GM12878 (cell line): Measurements from ENCODE around the gene PI16. TPM values are rescaled to one million over a fixed set of nuclear protein-coding genes. Genes with fewer than 3 reads are reported as not detected.

Source experiments
- ATAC-seq: fragments of 200-7000 bp; cut with Tn5 transposase; 3 replicates; pipeline ENCODE4 v1.9.1; 2020; ENCODE audit warnings: mild to moderate bottlenecking, moderate library complexity
- BruUV-seq: library from RNA; stranded (reverse); fragments of 400-500 nt; replicated peaks from 2 replicates; lab custom pipeline; 2021; lab: Mats Ljungman, UMichigan
- CTCF ChIA-PET: fragments of 300-600 bp; sonication (Branson Sonifier 250); formaldehyde crosslinking; extraction: SDS; loops from one replicate; lab custom pipeline; 2021; ENCODE audit warnings: inconsistent platforms; lab: Yijun Ruan, JAX
- POLR2A ChIA-PET: fragments of 350-600 bp; formaldehyde crosslinking; extraction: SDS; loops from one replicate; lab custom pipeline; 2021; ENCODE audit warnings: inconsistent platforms; lab: Charles Lee
- RAD21 ChIA-PET: fragments of 300-600 bp; sonication (Branson Sonifier 250); formaldehyde crosslinking; loops from one replicate; lab custom pipeline; 2023; ENCODE audit warnings: antibody characterized with exemption; ENCODE audit not compliant: unreplicated experiment; lab: Charles Lee
- SMC1A ChIA-PET: fragments of 300-600 bp; sonication (Branson Sonifier 250); formaldehyde crosslinking; loops from one replicate; lab custom pipeline; 2023; ENCODE audit not compliant: unreplicated experiment, uncharacterized antibody; lab: Charles Lee
- DNase-seq: peaks from one replicate; pipeline ENCODE4 v3.0.0-alpha.2; 2011; ENCODE audit warnings: low read depth, low spot score
- FAIRE-seq: peaks from 3 replicates; lab custom pipeline; 2011; peaks lifted over from hg19 to GRCh38; lab: Jason Lieb, UNC
- H2AFZ ChIP-seq: 2 replicates; pipeline ENCODE4 v1.6.0; 2011; ENCODE audit warnings: low read depth, low read length, control low read depth; ENCODE audit not compliant: control insufficient read depth
- H3K27ac ChIP-seq: 2 replicates; pipeline ENCODE4 v1.5.1; 2011; ENCODE audit warnings: control low read depth; ENCODE audit not compliant: control insufficient read depth, insufficient read depth
- H3K27me3 ChIP-seq, 2 experiments: replicated peaks in 1 of 2; 2 replicates each; pipeline versions ENCODE4 v1.6.0 to v1.6.1; 2011; ENCODE audit warnings: low read length in 1 of 2; ENCODE audit not compliant: control insufficient read depth in 2 of 2, insufficient read depth in 2 of 2
- H3K36me3 ChIP-seq, 2 experiments: 2 replicates each; pipeline ENCODE4 v1.5.1; 2011; ENCODE audit warnings: low read length in 1 of 2; ENCODE audit not compliant: control insufficient read depth in 2 of 2, insufficient read depth in 2 of 2
- H3K4me1 ChIP-seq: 2 replicates; pipeline ENCODE4 v1.6.1; 2011; ENCODE audit warnings: mild to moderate bottlenecking, low read length, moderate library complexity, mixed read lengths; ENCODE audit not compliant: control insufficient read depth, insufficient read depth
- H3K4me2 ChIP-seq: 2 replicates; pipeline ENCODE4 v1.6.0; 2011; ENCODE audit warnings: control low read depth; ENCODE audit not compliant: control insufficient read depth, insufficient read depth
- H3K4me3 ChIP-seq: fragments of 200-600 bp; sonication (generic); 2 replicates; pipeline ENCODE4 v1.5.1; 2016
- H3K79me2 ChIP-seq: 2 replicates; pipeline ENCODE4 v1.6.0; 2011; ENCODE audit warnings: low read length; ENCODE audit not compliant: control insufficient read depth, insufficient read depth
- H3K9ac ChIP-seq: 2 replicates; pipeline ENCODE4 v1.8.0; 2011; ENCODE audit warnings: low read length, control low read depth, mixed read lengths; ENCODE audit not compliant: control insufficient read depth, insufficient read depth
- H3K9me3 ChIP-seq: replicated peaks from 3 replicates; pipeline ENCODE4 v1.5.1; 2011; ENCODE audit warnings: mild to moderate bottlenecking, low read length; ENCODE audit not compliant: control insufficient read depth, insufficient read depth
- H4K20me1 ChIP-seq: 2 replicates; pipeline ENCODE4 v1.6.0; 2011; ENCODE audit not compliant: control insufficient read depth, insufficient read depth
- ASH2L ChIP-seq: fragments of 300-600, 200-600 bp; sonication (generic); IDR thresholded peaks from 2 replicates; pipeline ENCODE4 v1.6.1; 2017; ENCODE audit warnings: low read depth, mild to moderate bottlenecking, borderline replicate concordance
- BCL3 ChIP-seq: IDR thresholded peaks from 2 replicates; pipeline ENCODE4 v1.6.1; 2011; ENCODE audit warnings: borderline replicate concordance, low read depth, mild to moderate bottlenecking, moderate library complexity, low read length; ENCODE audit not compliant: insufficient read depth, poor library complexity, severe bottlenecking
- CEBPB ChIP-seq, 2 experiments: fragments of 150-350 bp in 1 of 2; IDR thresholded peaks; 2 replicates each; pipeline ENCODE4 v1.6.1; 2012 to 2014; ENCODE audit warnings: low read depth in 2 of 2, low read length in 2 of 2, borderline replicate concordance in 1 of 2, inconsistent platforms in 1 of 2
- DPF2 ChIP-seq: fragments of 450-650 bp; IDR thresholded peaks from 2 replicates; pipeline ENCODE4 v1.6.1; 2017; ENCODE audit warnings: mild to moderate bottlenecking
- EP300 ChIP-seq, 2 experiments: fragments of 150-350 bp in 1 of 2; IDR thresholded peaks; 2 replicates each; pipeline ENCODE4 v1.6.1; 2011 to 2012; ENCODE audit warnings: low read depth in 2 of 2, low read length in 2 of 2, borderline replicate concordance in 1 of 2, improper control_type of control experiment in 1 of 2, inconsistent platforms in 1 of 2; ENCODE audit not compliant: control insufficient read depth in 1 of 2
- HCFC1 ChIP-seq: fragments of 150-350 bp; IDR thresholded peaks from 2 replicates; pipeline ENCODE4 v1.6.1; 2014; ENCODE audit warnings: low read length
- IRF4 ChIP-seq: IDR thresholded peaks from 2 replicates; pipeline ENCODE4 v1.6.1; 2011; ENCODE audit warnings: low read depth, low read length
- KLF5 ChIP-seq: fragments of 450-650 bp; IDR thresholded peaks from 2 replicates; pipeline ENCODE4 v1.6.1; 2014; ENCODE audit warnings: mild to moderate bottlenecking; ENCODE audit not compliant: partially characterized antibody
- MLLT1 ChIP-seq: fragments of 450-650 bp; IDR thresholded peaks from 2 replicates; pipeline ENCODE4 v1.6.1; 2016; ENCODE audit warnings: mild to moderate bottlenecking
- NFYA ChIP-seq: IDR thresholded peaks from 2 replicates; pipeline ENCODE4 v1.6.1; 2011; ENCODE audit warnings: low read depth, mild to moderate bottlenecking, low read length, improper control_type of control experiment, borderline replicate concordance
- NR2C1 ChIP-seq: fragments of 450-650 bp; IDR thresholded peaks from 2 replicates; pipeline ENCODE4 v1.6.1; 2017; ENCODE audit warnings: antibody characterized with exemption, mild to moderate bottlenecking, moderate library complexity
- RAD51 ChIP-seq: fragments of 450-650 bp; IDR thresholded peaks from 2 replicates; pipeline ENCODE4 v1.6.1; 2016; ENCODE audit warnings: moderate library complexity, mild to moderate bottlenecking, inconsistent platforms
- RB1 ChIP-seq: fragments of 450-650 bp; formaldehyde crosslinking; IDR thresholded peaks from 2 replicates; pipeline ENCODE4 v1.6.1; 2017; ENCODE audit warnings: mild to moderate bottlenecking, borderline replicate concordance
- RFX5 ChIP-seq: IDR thresholded peaks from 2 replicates; pipeline ENCODE4 v1.6.1; 2011; ENCODE audit warnings: low read depth, low read length, improper control_type of control experiment
- SREBF1 ChIP-seq: IDR thresholded peaks from 2 replicates; pipeline ENCODE4 v1.6.1; 2012; ENCODE audit warnings: mild to moderate bottlenecking, low read length
- ZNF207 ChIP-seq: fragments of 450-650 bp; IDR thresholded peaks from 2 replicates; pipeline ENCODE4 v1.6.1; 2014; ENCODE audit warnings: antibody characterized with exemption, mild to moderate bottlenecking, borderline replicate concordance
- WGBS: methylation state at CpG from one replicate; pipeline ENCODE4 v1.1.6; 2016; ENCODE audit warnings: low lambda C conversion rate; ENCODE audit not compliant: insufficient replicate concordance, insufficient coverage; ENCODE audit errors: missing lambda C conversion rate; 5-methylcytosine and 5-hydroxymethylcytosine counted together
- in situ Hi-C: fragments of 300-500 bp; cut with MboI; formaldehyde crosslinking; loops from 9 replicates; pipeline ENCODE4 v1.14.3; 2018; ENCODE audit warnings: mixed read lengths
- intact Hi-C: fragments of 100-400 bp; cut with micrococcal nuclease; formaldehyde crosslinking; loops from one replicate; pipeline ENCODE4 v1.14.2; 2022; ENCODE audit not compliant: unreplicated experiment
- polyA plus RNA-seq, 11 experiments: library from polyadenylated mRNA; depleted of rRNA in 4 of 11; unstranded in 6 of 11; stranded (reverse) in 5 of 11; fragments of >200 nt; fragmentation: Nextera tagmentation in 4 of 11; fragmentation: Illumina TruSeq in 1 of 11; extraction: Ambion mirVana in 4 of 11; extraction: Trizol in 1 of 11; gene quantifications; 1 replicate in 1 of 11; 2 replicates in 10 of 11; pipeline versions ENCODE4 v1.2.1 to v1.2.3, GENCODE V29; 2011 to 2016; ENCODE audit warnings: inconsistent platforms in 2 of 11, missing spikeins in 2 of 11, low read depth in 1 of 11
- total RNA-seq, 4 experiments: library from RNA; depleted of rRNA in 3 of 4; stranded (reverse); fragments of >200 nt in 3 of 4; fragmentation: Illumina TruSeq in 1 of 4; extraction: Trizol in 1 of 4; gene quantifications; 2 replicates each; pipeline versions ENCODE4 v1.2.1 to v1.2.3, GENCODE V29; 2013 to 2021
- TF ChIP-seq, protein P1 (sequence below): fragments of 450-650 bp; IDR thresholded peaks from 2 replicates; pipeline ENCODE4 v1.6.1; 2014; ENCODE audit warnings: mild to moderate bottlenecking
- TF ChIP-seq, protein P2 (sequence below): fragments of 450-650 bp; IDR thresholded peaks from 2 replicates; pipeline ENCODE4 v1.6.1; 2017; ENCODE audit warnings: low read depth, mild to moderate bottlenecking, moderate library complexity

Gene PI16
- total and polyA plus RNA-seq, 10 of the 15 experiments (the other 5 are each of a cell fraction or from before 2014, with no cell fraction given) = 0.08 to 0.12 TPM; not detected in 8

DNA sequence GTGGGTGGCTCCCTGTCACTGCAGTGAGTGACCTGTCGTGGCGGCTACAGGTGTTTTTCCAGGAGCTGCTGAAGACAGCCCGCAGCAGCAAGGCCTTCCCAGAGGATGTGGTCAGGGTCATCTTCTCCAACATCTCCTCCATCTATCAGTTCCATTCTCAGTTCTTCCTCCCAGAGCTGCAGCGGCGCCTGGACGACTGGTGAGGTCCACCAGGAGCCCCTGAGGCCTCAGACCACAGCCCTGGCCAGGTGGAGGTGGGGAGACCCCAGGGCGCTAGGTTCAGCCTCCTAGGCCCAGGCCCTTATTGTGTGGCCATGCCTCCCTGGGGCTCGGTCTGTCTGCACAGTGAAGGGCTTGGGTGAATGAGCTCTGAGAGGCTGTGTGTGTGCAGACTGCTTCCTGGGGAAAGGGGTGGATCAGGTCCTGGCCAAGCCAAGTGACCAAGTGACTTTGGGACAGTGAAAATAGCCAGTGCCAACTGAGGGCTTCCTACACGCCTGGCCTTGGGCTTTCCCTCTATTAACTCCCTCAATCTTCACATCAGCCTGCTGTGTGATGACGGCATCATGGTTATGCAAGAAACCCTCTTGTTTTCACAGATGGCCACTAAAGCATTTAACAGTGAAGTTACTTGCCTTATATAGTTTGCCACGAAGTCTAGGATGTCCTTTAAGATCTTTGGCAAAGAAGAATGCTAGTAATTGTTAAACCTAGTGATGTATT lies 57.3 kb downstream of the PI16 start:
- Histone ChIP-seq H3K79me2 (peaks cover 24% of the 10 kb centered on the region), H3K4me1 (peaks cover 18% of the 10 kb centered on the region), H3K36me3 (peaks cover 15 to 16% of the 10 kb centered on the region in 2 experiments), H3K4me3 (no peak overlapping the region), H3K9me3 (no peaks in the 10 kb centered on the region), H3K27me3 (no peaks in the 10 kb centered on the region), H3K9ac (no peak overlapping the region), H2AFZ (no peak overlapping the region), H3K27ac (no peak overlapping the region), H3K4me2 (no peak overlapping the region), H4K20me1 (no peaks in the 10 kb centered on the region)
- no peak for FAIRE-seq
- no peak for DNase-seq
- TF ChIP-seq DPF2 (no peak), NR2C1 (no peak), IRF4 (no peak), MLLT1 (no peak), ZNF207 (no peak), RAD51 (no peak), CEBPB (IDR thresholded peaks at IDR 0.05; ENCODE audit: borderline replicate concordance in 1 of 2, low read depth in 2 of 2, low read length in 2 of 2) (no peak), BCL3 (no peak), RB1 (no peak), SREBF1 (no peak), HCFC1 (no peak), RFX5 (no peak), NFYA (no peak), ASH2L (no peak), EP300 (IDR thresholded peaks at IDR 0.05; ENCODE audit: borderline replicate concordance in 1 of 2, control insufficient read depth in 1 of 2, low read depth in 2 of 2, low read length in 2 of 2) (no peak), KLF5 (no peak)
- TF ChIP-seq, protein P1, sequence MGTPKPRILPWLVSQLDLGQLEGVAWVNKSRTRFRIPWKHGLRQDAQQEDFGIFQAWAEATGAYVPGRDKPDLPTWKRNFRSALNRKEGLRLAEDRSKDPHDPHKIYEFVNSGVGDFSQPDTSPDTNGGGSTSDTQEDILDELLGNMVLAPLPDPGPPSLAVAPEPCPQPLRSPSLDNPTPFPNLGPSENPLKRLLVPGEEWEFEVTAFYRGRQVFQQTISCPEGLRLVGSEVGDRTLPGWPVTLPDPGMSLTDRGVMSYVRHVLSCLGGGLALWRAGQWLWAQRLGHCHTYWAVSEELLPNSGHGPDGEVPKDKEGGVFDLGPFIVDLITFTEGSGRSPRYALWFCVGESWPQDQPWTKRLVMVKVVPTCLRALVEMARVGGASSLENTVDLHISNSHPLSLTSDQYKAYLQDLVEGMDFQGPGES = no peak
- TF ChIP-seq, protein P2, sequence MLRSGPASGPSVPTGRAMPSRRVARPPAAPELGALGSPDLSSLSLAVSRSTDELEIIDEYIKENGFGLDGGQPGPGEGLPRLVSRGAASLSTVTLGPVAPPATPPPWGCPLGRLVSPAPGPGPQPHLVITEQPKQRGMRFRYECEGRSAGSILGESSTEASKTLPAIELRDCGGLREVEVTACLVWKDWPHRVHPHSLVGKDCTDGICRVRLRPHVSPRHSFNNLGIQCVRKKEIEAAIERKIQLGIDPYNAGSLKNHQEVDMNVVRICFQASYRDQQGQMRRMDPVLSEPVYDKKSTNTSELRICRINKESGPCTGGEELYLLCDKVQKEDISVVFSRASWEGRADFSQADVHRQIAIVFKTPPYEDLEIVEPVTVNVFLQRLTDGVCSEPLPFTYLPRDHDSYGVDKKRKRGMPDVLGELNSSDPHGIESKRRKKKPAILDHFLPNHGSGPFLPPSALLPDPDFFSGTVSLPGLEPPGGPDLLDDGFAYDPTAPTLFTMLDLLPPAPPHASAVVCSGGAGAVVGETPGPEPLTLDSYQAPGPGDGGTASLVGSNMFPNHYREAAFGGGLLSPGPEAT = no peak
- WGBS = 87% methylated on average over 11 of the region's 11 CpGs
- CTCF ChIA-PET = interaction anchor here (0.6 to 1.8 kb wide), 3 partner anchors 246 to 686 kb away, joined by 3 to 7 read pairs (median 3); no protein-coding TSS in a partner anchor
- RAD21 ChIA-PET = no interaction called here
- intact Hi-C loops (no loop called here), in situ Hi-C loops (loop anchor here (5.0 kb wide), 1 partner anchor 245 kb away; no protein-coding TSS in a partner anchor)
- BruUV-seq = no TSS peak
- no peak for ATAC-seq
- SMC1A ChIA-PET = no interaction called here
- POLR2A ChIA-PET = no interaction called here
